ENCODE data around the gene CRADD. TPM values are rescaled to one million over a fixed set of nuclear protein-coding genes. Genes with fewer than 3 reads are reported as not detected.
A peak's percentile ranks its signal among the peaks of the same experiment; 100 is the strongest.

The CRADD gene
- 10 to 100 TPM; 56.1 to 94.8 TPM for total RNA-seq

- TF ChIP-seq CTCF (IDR thresholded peaks at IDR 0.05): no peak
- Histone ChIP-seq H3K9me3 (no peaks in the 10 kb centered on the region), H3K27me3 (no peaks in the 10 kb centered on the region), H3K4me3 (peak within 1 kb of the TSS; percentile 59 to 62), H3K4me1 (peaks cover 0 to 46% of the 10 kb centered on the region in 2 donors), H3K36me3 (no peaks in the 10 kb centered on the region), H3K27ac (peak within 1 kb of the TSS; percentile 92 to 97)
- peak; percentile 84 for DNase-seq (ENCODE audit: low spot score)
Observed at GRCh38 chr12:93677195-93678064, at the start of gene CRADD. TSS of gene CRADD (plus strand) at chr12:93677375.

GRCh38 chr12:93632383-93632782 lies 44.8 kb upstream of the CRADD start:
- no peak overlapping the region for H3K27ac ChIP-seq
- H3K27me3 ChIP-seq: no peaks in the 10 kb centered on the region
- no peaks in the 10 kb centered on the region for H3K9me3 ChIP-seq
- H3K4me3 ChIP-seq: no peak overlapping the region
- no peak for TF ChIP-seq CTCF (IDR thresholded peaks at IDR 0.05)
- no peaks in the 10 kb centered on the region for H3K4me1 ChIP-seq
- no peaks in the 10 kb centered on the region for H3K36me3 ChIP-seq
- no peak for DNase-seq (ENCODE audit: low spot score)

- no peak for TF ChIP-seq CTCF (IDR thresholded peaks at IDR 0.05)
- no peak overlapping the region for H3K4me3 ChIP-seq
- no peaks in the 10 kb centered on the region for H3K36me3 ChIP-seq
- H3K27ac ChIP-seq: no peak overlapping the region
- no peak for DNase-seq (ENCODE audit: low spot score)
- no peaks in the 10 kb centered on the region for H3K27me3 ChIP-seq
- H3K4me1 ChIP-seq: no peaks in the 10 kb centered on the region
- no peaks in the 10 kb centered on the region for H3K9me3 ChIP-seq
Observed at GRCh38 chr12:93634416-93634815, 42.8 kb upstream of the CRADD start.

GRCh38 chr12:93636708-93637107 lies 40.5 kb upstream of the CRADD start:
- Histone ChIP-seq H3K9me3 (no peaks in the 10 kb centered on the region), H3K36me3 (no peaks in the 10 kb centered on the region), H3K27ac (no peak overlapping the region), H3K4me1 (no peaks in the 10 kb centered on the region), H3K27me3 (no peaks in the 10 kb centered on the region), H3K4me3 (no peak overlapping the region)
- no peak for TF ChIP-seq CTCF (IDR thresholded peaks at IDR 0.05)
- DNase-seq (ENCODE audit: low spot score): no peak

GRCh38 chr12:93638095-93638494 lies 39.1 kb upstream of the CRADD start:
- H3K27ac ChIP-seq: no peak overlapping the region
- no peaks in the 10 kb centered on the region for H3K36me3 ChIP-seq
- H3K4me3 ChIP-seq: no peak overlapping the region
- no peaks in the 10 kb centered on the region for H3K9me3 ChIP-seq
- DNase-seq (ENCODE audit: low spot score): no peak
- no peaks in the 10 kb centered on the region for H3K27me3 ChIP-seq
- TF ChIP-seq CTCF (IDR thresholded peaks at IDR 0.05): no peak
- H3K4me1 ChIP-seq: no peaks in the 10 kb centered on the region
